HCT116 (cell line): ENCODE data around the gene ANKIB1. TPM values are rescaled to one million over a fixed set of nuclear protein-coding genes. Genes with fewer than 3 reads are reported as not detected.

Experiments
- ATAC-seq: fragments of 200-7000 bp; cut with Tn5 transposase; 2 replicates; pipeline ENCODE4 v1.9.1; 2020; ENCODE audit warnings: mild to moderate bottlenecking, moderate library complexity
- BruUV-seq: library from RNA; stranded (reverse); fragments of 400-500 nt; replicated peaks from 2 replicates; lab custom pipeline; 2021; lab: Mats Ljungman, UMichigan
- CTCF ChIA-PET: fragments of 300-600 bp; sonication (Branson Sonifier 250); formaldehyde crosslinking; loops from one replicate; lab custom pipeline; 2021; ENCODE audit warnings: antibody characterized with exemption; lab: Charles Lee
- POLR2A ChIA-PET: fragments of 300-600, 350-600 bp; sonication (Branson Sonifier 250); formaldehyde crosslinking; loops from one replicate; lab custom pipeline; 2021; ENCODE audit warnings: antibody characterized with exemption; lab: Charles Lee
- RAD21 ChIA-PET, 2 experiments: fragments of 300-600 bp; sonication (Branson Sonifier 250); formaldehyde crosslinking; loops; one replicate each; lab custom pipeline; 2023; ENCODE audit warnings: low total read pairs in 2 of 2; ENCODE audit not compliant: uncharacterized antibody in 2 of 2, unreplicated experiment in 2 of 2, low non-redundant PET in 1 of 2; lab: Charles Lee
- DNase-seq: peaks from one replicate; pipeline ENCODE4 v3.0.0-alpha.2; 2010; ENCODE audit warnings: low read depth, low spot score
- H2AFZ ChIP-seq: fragments of 200-600 bp; shearing (Covaris generic), sonication (generic); 2 replicates; pipeline ENCODE4 v1.6.1; 2017; ENCODE audit warnings: low read depth, mixed run types, mixed read lengths, antibody characterized with exemption, low read length; ENCODE audit not compliant: poor library complexity, severe bottlenecking
- H3K27ac ChIP-seq: 2 replicates; pipeline ENCODE4 v1.5.1; 2012; ENCODE audit warnings: low read depth, low read length
- H3K27me3 ChIP-seq: fragments of 200-600 bp; sonication (generic); 2 replicates; pipeline ENCODE4 v1.6.1; 2016; ENCODE audit warnings: mixed run types, low read length, mixed read lengths; ENCODE audit not compliant: insufficient read depth
- H3K36me3 ChIP-seq, 2 experiments: fragments of 200-500 bp in 1 of 2; fragments of 200-600 bp in 1 of 2; sonication (Bioruptor generic) in 1 of 2; sonication (generic) in 1 of 2; 2 replicates each; pipeline versions ENCODE4 v1.5.1 to v1.6.1; 2014 to 2016; ENCODE audit warnings: low read length in 2 of 2, inconsistent platforms in 1 of 2, mixed read lengths in 1 of 2, mixed run types in 1 of 2; ENCODE audit not compliant: insufficient read depth in 2 of 2, control insufficient read depth in 1 of 2
- H3K4me1 ChIP-seq, 2 experiments: fragments of 200-600 bp in 1 of 2; sonication (generic) in 1 of 2; 2 replicates each; pipeline versions ENCODE4 v1.5.1 to v1.6.1; 2012 to 2017; ENCODE audit warnings: low read length in 2 of 2, inconsistent platforms in 1 of 2, mild to moderate bottlenecking in 1 of 2, mixed read lengths in 1 of 2, mixed run types in 1 of 2, moderate library complexity in 1 of 2; ENCODE audit not compliant: insufficient read depth in 2 of 2, control insufficient read depth in 1 of 2
- H3K4me2 ChIP-seq: fragments of 200-600 bp; sonication (generic); 2 replicates; pipeline ENCODE4 v1.6.1; 2017; ENCODE audit warnings: mixed run types, low read length, mixed read lengths
- H3K4me3 ChIP-seq, 2 experiments: fragments of 200-600 bp in 1 of 2; sonication (generic) in 1 of 2; replicated peaks in 1 of 2; 2 replicates each; pipeline ENCODE4 v1.5.1; 2011 to 2016; ENCODE audit warnings: low read length in 2 of 2, control low read depth in 1 of 2, low read depth in 1 of 2, mild to moderate bottlenecking in 1 of 2, mixed read lengths in 1 of 2, mixed run types in 1 of 2
- H3K79me2 ChIP-seq: fragments of 200-600 bp; sonication (generic); 2 replicates; pipeline ENCODE4 v1.6.1; 2017; ENCODE audit warnings: mild to moderate bottlenecking, mixed run types, low read length, moderate library complexity, mixed read lengths; ENCODE audit not compliant: insufficient read depth
- H3K9ac ChIP-seq: fragments of 200-600 bp; sonication (generic); 2 replicates; pipeline ENCODE4 v1.6.1; 2016; ENCODE audit warnings: low read length, mixed read lengths
- H3K9me2 ChIP-seq: fragments of 200-600 bp; sonication (generic), shearing (Covaris generic); 2 replicates; pipeline ENCODE4 v1.6.1; 2017; ENCODE audit warnings: mixed run types, mild to moderate bottlenecking, moderate library complexity; ENCODE audit not compliant: insufficient read depth
- H3K9me3 ChIP-seq, 2 experiments: fragments of 200-500 bp in 1 of 2; fragments of 200-600 bp in 1 of 2; sonication (Bioruptor generic) in 1 of 2; sonication (generic) in 1 of 2; 2 replicates each; pipeline ENCODE4 v1.6.1; 2014 to 2017; ENCODE audit warnings: low read length in 2 of 2, mixed read lengths in 2 of 2, inconsistent platforms in 1 of 2, low read depth in 1 of 2, mild to moderate bottlenecking in 1 of 2, mixed run types in 1 of 2, moderate library complexity in 1 of 2; ENCODE audit not compliant: control insufficient read depth in 1 of 2, insufficient read depth in 1 of 2
- H4K20me1 ChIP-seq: fragments of 200-600 bp; sonication (generic), shearing (Covaris generic); 2 replicates; pipeline ENCODE4 v1.6.1; 2017; ENCODE audit warnings: mixed run types, mild to moderate bottlenecking, moderate library complexity; ENCODE audit not compliant: insufficient read depth
- CBX3 ChIP-seq: IDR thresholded peaks from 2 replicates; pipeline ENCODE4 v1.6.1; 2012; ENCODE audit warnings: low read depth
- ELF1 ChIP-seq: IDR thresholded peaks from 2 replicates; pipeline ENCODE4 v1.6.1; 2012; ENCODE audit warnings: low read depth, borderline replicate concordance
- EZH2phosphoT487 ChIP-seq: fragments of 200-600 bp; IDR thresholded peaks from 2 replicates; pipeline ENCODE4 v1.6.1; 2018; ENCODE audit warnings: antibody characterized with exemption, borderline replicate concordance
- FOSL1 ChIP-seq: IDR thresholded peaks from 2 replicates; pipeline ENCODE4 v1.6.1; 2012; ENCODE audit warnings: low read depth
- RAD21 ChIP-seq: IDR thresholded peaks from 2 replicates; pipeline ENCODE4 v1.6.1; 2012; ENCODE audit warnings: low read depth, mild to moderate bottlenecking
- SIN3A ChIP-seq: IDR thresholded peaks from 2 replicates; pipeline ENCODE4 v1.6.1; 2012; ENCODE audit warnings: low read depth
- SP1 ChIP-seq: IDR thresholded peaks from 2 replicates; pipeline ENCODE4 v1.6.1; 2012; ENCODE audit warnings: low read depth
- SRF ChIP-seq: IDR thresholded peaks from 2 replicates; pipeline ENCODE4 v1.6.1; 2012; ENCODE audit warnings: low read depth
- TCF7L2 ChIP-seq: IDR thresholded peaks from 2 replicates; pipeline ENCODE4 v1.7.0; 2011; ENCODE audit warnings: borderline replicate concordance, inconsistent platforms; ENCODE audit not compliant: insufficient read depth, insufficient read length; ENCODE audit errors: extremely low read depth
- ZFX ChIP-seq: fragments of 450-650 bp; IDR thresholded peaks from 2 replicates; pipeline ENCODE4 v1.6.1; 2017
- intact Hi-C: fragments of 100-400 bp; cut with micrococcal nuclease; formaldehyde crosslinking; loops from 2 replicates; pipeline ENCODE4 v1.10.0; 2022
- total RNA-seq: library from RNA; stranded (reverse); gene quantifications from one replicate; pipeline ENCODE4 v1.2.1, GENCODE V29; 2021; ENCODE audit not compliant: unreplicated experiment
- TF ChIP-seq, protein P1 (sequence below): IDR thresholded peaks from 2 replicates; pipeline ENCODE4 v1.6.1; 2012; ENCODE audit warnings: low read depth
- TF ChIP-seq, protein P2 (sequence below): IDR thresholded peaks from 2 replicates; pipeline ENCODE4 v1.6.1; 2011; ENCODE audit warnings: mild to moderate bottlenecking, low read length, moderate library complexity; ENCODE audit not compliant: insufficient replicate concordance; ENCODE audit errors: extremely low read depth
- TF ChIP-seq, protein P3 (sequence below): IDR thresholded peaks from 2 replicates; pipeline ENCODE4 v1.6.1; 2012
- TF ChIP-seq, protein P4 (sequence below): IDR thresholded peaks from 2 replicates; pipeline ENCODE4 v1.6.1; 2012

ANKIB1 gene
- total RNA-seq, 1 experiment from 2014 or later = 41.2 TPM

DNA sequence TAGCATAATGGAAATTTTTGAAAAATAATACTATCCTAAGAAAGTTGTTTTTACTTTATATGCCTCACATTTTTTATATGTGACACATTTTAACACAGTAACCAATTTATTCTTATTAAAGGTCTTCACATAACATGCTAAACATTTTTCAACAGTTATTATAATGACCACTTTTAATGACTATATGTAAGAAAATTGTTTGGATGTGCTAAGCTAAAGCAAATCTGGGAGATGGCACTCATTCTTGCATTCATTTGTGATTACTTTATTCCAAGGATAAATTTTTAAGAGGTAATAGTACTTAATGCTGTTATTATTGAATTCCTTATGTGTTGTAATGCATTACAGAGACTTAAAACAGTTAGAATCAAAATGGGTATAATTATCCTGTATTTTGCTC, 88.1 kb downstream of the ANKIB1 start:
- POLR2A ChIA-PET = no interaction called here
- intact Hi-C loops = no loop called here
- H3K4me2 ChIP-seq = no peak overlapping the region

More for the DNA sequence above, 88.1 kb downstream of the ANKIB1 start:
- Histone ChIP-seq H3K4me1 (no peaks in the 10 kb centered on the region), H3K9ac (no peak overlapping the region), H3K9me2 (no peaks in the 10 kb centered on the region), H3K9me3 (no peaks in the 10 kb centered on the region; a peak in 1 of 4 replicates), H2AFZ (no peak overlapping the region), H3K27me3 (no peaks in the 10 kb centered on the region), H3K27ac (no peak overlapping the region), H3K4me3 (no peak overlapping the region), H3K79me2 (no peaks in the 10 kb centered on the region), H4K20me1 (no peaks in the 10 kb centered on the region; the same call in 1 of the 2 replicates), H3K36me3 (no peaks in the 10 kb centered on the region; a peak in 1 of 4 replicates)
- RAD21 ChIA-PET = no interaction called here
- no peak for ATAC-seq
- CTCF ChIA-PET = no interaction called here
- no peak for DNase-seq
- BruUV-seq = no TSS peak
- TF ChIP-seq, protein P1, sequence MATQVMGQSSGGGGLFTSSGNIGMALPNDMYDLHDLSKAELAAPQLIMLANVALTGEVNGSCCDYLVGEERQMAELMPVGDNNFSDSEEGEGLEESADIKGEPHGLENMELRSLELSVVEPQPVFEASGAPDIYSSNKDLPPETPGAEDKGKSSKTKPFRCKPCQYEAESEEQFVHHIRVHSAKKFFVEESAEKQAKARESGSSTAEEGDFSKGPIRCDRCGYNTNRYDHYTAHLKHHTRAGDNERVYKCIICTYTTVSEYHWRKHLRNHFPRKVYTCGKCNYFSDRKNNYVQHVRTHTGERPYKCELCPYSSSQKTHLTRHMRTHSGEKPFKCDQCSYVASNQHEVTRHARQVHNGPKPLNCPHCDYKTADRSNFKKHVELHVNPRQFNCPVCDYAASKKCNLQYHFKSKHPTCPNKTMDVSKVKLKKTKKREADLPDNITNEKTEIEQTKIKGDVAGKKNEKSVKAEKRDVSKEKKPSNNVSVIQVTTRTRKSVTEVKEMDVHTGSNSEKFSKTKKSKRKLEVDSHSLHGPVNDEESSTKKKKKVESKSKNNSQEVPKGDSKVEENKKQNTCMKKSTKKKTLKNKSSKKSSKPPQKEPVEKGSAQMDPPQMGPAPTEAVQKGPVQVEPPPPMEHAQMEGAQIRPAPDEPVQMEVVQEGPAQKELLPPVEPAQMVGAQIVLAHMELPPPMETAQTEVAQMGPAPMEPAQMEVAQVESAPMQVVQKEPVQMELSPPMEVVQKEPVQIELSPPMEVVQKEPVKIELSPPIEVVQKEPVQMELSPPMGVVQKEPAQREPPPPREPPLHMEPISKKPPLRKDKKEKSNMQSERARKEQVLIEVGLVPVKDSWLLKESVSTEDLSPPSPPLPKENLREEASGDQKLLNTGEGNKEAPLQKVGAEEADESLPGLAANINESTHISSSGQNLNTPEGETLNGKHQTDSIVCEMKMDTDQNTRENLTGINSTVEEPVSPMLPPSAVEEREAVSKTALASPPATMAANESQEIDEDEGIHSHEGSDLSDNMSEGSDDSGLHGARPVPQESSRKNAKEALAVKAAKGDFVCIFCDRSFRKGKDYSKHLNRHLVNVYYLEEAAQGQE = no peak
- TF ChIP-seq SP1 = no peak
- TF ChIP-seq, protein P2, sequence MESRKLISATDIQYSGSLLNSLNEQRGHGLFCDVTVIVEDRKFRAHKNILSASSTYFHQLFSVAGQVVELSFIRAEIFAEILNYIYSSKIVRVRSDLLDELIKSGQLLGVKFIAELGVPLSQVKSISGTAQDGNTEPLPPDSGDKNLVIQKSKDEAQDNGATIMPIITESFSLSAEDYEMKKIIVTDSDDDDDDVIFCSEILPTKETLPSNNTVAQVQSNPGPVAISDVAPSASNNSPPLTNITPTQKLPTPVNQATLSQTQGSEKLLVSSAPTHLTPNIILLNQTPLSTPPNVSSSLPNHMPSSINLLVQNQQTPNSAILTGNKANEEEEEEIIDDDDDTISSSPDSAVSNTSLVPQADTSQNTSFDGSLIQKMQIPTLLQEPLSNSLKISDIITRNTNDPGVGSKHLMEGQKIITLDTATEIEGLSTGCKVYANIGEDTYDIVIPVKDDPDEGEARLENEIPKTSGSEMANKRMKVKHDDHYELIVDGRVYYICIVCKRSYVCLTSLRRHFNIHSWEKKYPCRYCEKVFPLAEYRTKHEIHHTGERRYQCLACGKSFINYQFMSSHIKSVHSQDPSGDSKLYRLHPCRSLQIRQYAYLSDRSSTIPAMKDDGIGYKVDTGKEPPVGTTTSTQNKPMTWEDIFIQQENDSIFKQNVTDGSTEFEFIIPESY = no peak
- no peak for TF ChIP-seq CBX3
- TF ChIP-seq ZFX = no peak
- TF ChIP-seq ELF1 = no peak
- TF ChIP-seq EZH2phosphoT487 = no peak
- TF ChIP-seq TCF7L2 = no peak
- no peak for TF ChIP-seq FOSL1
- no peak for TF ChIP-seq RAD21
- TF ChIP-seq SRF = no peak
- TF ChIP-seq, protein P3, sequence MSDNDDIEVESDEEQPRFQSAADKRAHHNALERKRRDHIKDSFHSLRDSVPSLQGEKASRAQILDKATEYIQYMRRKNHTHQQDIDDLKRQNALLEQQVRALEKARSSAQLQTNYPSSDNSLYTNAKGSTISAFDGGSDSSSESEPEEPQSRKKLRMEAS = no peak
- TF ChIP-seq, protein P4, sequence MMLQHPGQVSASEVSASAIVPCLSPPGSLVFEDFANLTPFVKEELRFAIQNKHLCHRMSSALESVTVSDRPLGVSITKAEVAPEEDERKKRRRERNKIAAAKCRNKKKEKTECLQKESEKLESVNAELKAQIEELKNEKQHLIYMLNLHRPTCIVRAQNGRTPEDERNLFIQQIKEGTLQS = no peak
- no peak for TF ChIP-seq SIN3A
